Neural cell (in vitro differentiated cells): ENCODE data around the gene RIN2. TPM values are rescaled to one million over a fixed set of nuclear protein-coding genes. Genes with fewer than 3 reads are reported as not detected.

Source experiments
- H2AFZ ChIP-seq: fragments of 200-600, 300-800 bp; sonication (generic), shearing (Covaris generic); 2 replicates; pipeline ENCODE4 v1.6.0; 2014; ENCODE audit warnings: low read depth, mild to moderate bottlenecking, antibody characterized with exemption, low read length, moderate library complexity
- H3F3A ChIP-seq: fragments of 200-600 bp; shearing (Covaris generic); 2 replicates; pipeline ENCODE4 v1.6.1; 2016; ENCODE audit warnings: mild to moderate bottlenecking, moderate library complexity, mixed read lengths, antibody characterized with exemption, low read length; ENCODE audit not compliant: insufficient read depth, poor library complexity, severe bottlenecking
- H3K27ac ChIP-seq: fragments of 200-600, 300-800 bp; sonication (generic), shearing (Covaris generic); 2 replicates; pipeline ENCODE4 v1.5.1; 2014; ENCODE audit warnings: mild to moderate bottlenecking, low read length, moderate library complexity
- H3K27me3 ChIP-seq: fragments of 300-800, 200-600 bp; sonication (generic), shearing (Covaris generic); 2 replicates; pipeline ENCODE4 v1.6.0; 2014; ENCODE audit warnings: mild to moderate bottlenecking, low read depth, low read length, moderate library complexity; ENCODE audit not compliant: insufficient read depth
- H3K36me3 ChIP-seq: fragments of 300-800, 200-600 bp; sonication (generic), shearing (Covaris generic); 2 replicates; pipeline ENCODE4 v1.5.1; 2014; ENCODE audit warnings: mild to moderate bottlenecking, antibody characterized with exemption, low read length, moderate library complexity; ENCODE audit not compliant: insufficient read depth
- H3K4me2 ChIP-seq: fragments of 300-800, 200-600 bp; sonication (generic), shearing (Covaris generic); 2 replicates; pipeline ENCODE4 v1.6.0; 2014; ENCODE audit warnings: mild to moderate bottlenecking, low read length
- H3K4me3 ChIP-seq: fragments of 300-800, 200-600 bp; sonication (generic), shearing (Covaris generic); 2 replicates; pipeline ENCODE4 v1.5.1; 2014; ENCODE audit warnings: mild to moderate bottlenecking, low read length, moderate library complexity
- H3K79me2 ChIP-seq: fragments of 200-600 bp; shearing (Covaris generic); replicated peaks from 2 replicates; pipeline ENCODE4 v1.6.0; 2014; ENCODE audit warnings: mild to moderate bottlenecking, low read length, moderate library complexity; ENCODE audit not compliant: insufficient read depth
- H3K9ac ChIP-seq: fragments of 300-800, 200-600 bp; sonication (generic), shearing (Covaris generic); 2 replicates; pipeline ENCODE4 v1.6.1; 2016; ENCODE audit warnings: mild to moderate bottlenecking, low read length, mixed read lengths
- H3K9me2 ChIP-seq: fragments of 200-600 bp; shearing (Covaris generic); 2 replicates; pipeline ENCODE4 v1.6.1; 2016; ENCODE audit warnings: mild to moderate bottlenecking, low read length, mixed read lengths; ENCODE audit not compliant: insufficient read depth
- H3K9me3 ChIP-seq: fragments of 200-600, 300-800 bp; sonication (generic), shearing (Covaris generic); 2 replicates; pipeline ENCODE4 v1.6.1; 2016; ENCODE audit warnings: mild to moderate bottlenecking, mixed run types, low read length, moderate library complexity, mixed read lengths
- H4K20me1 ChIP-seq: fragments of 200-600 bp; shearing (Covaris generic); 2 replicates; pipeline ENCODE4 v1.6.1; 2016; ENCODE audit warnings: mild to moderate bottlenecking, mixed run types; ENCODE audit not compliant: insufficient read depth
- EP300 ChIP-seq: fragments of 450-650 bp; conservative IDR thresholded peaks from 2 replicates; pipeline ENCODE4 v1.6.1; 2014; ENCODE audit warnings: antibody characterized with exemption, mild to moderate bottlenecking, moderate library complexity; ENCODE audit not compliant: poor library complexity, severe bottlenecking
- EZH2 ChIP-seq: fragments of 200-600, 300-800 bp; shearing (Covaris generic), sonication (generic); IDR thresholded peaks from 2 replicates; pipeline ENCODE4 v1.6.1; 2014; ENCODE audit warnings: antibody characterized with exemption, low read length, borderline replicate concordance, mild to moderate bottlenecking; ENCODE audit not compliant: insufficient read depth, poor library complexity, severe bottlenecking
- MXI1 ChIP-seq: fragments of 450-650 bp; conservative IDR thresholded peaks from 2 replicates; pipeline ENCODE4 v1.6.1; 2014; ENCODE audit warnings: antibody characterized with exemption, mild to moderate bottlenecking; ENCODE audit not compliant: poor library complexity, severe bottlenecking
- POLR2AphosphoS5 ChIP-seq: IDR thresholded peaks from 2 replicates; pipeline ENCODE4 v1.6.1; 2012
- RAD21 ChIP-seq: fragments of 450-650 bp; conservative IDR thresholded peaks from 2 replicates; pipeline ENCODE4 v1.6.1; 2014; ENCODE audit warnings: antibody characterized with exemption, mild to moderate bottlenecking, moderate library complexity
- SMC3 ChIP-seq: fragments of 450-650 bp; conservative IDR thresholded peaks from 2 replicates; pipeline ENCODE4 v1.6.1; 2014; ENCODE audit warnings: antibody characterized with exemption, mild to moderate bottlenecking, moderate library complexity; ENCODE audit not compliant: poor library complexity
- TAF1 ChIP-seq: IDR thresholded peaks from 2 replicates; pipeline ENCODE4 v1.6.1; 2012; ENCODE audit warnings: low read depth
- polyA plus RNA-seq: library from polyadenylated mRNA; depleted of rRNA; stranded (reverse); fragments of >200 nt; gene quantifications from 2 replicates; pipeline ENCODE4 v1.2.3, GENCODE V29; 2014
- TF ChIP-seq, protein P1 (sequence below): fragments of 450-650 bp; IDR thresholded peaks from 2 replicates; pipeline ENCODE4 v1.5.1; 2014; ENCODE audit warnings: antibody characterized with exemption, mild to moderate bottlenecking, moderate library complexity; ENCODE audit not compliant: poor library complexity, severe bottlenecking
- TF ChIP-seq, protein P2 (sequence below): IDR thresholded peaks from 2 replicates; pipeline ENCODE4 v1.6.1; 2012; ENCODE audit warnings: borderline replicate concordance

RIN2 gene
- polyA plus RNA-seq, 1 donor from 2014 or later: 4.7 TPM

DNA sequence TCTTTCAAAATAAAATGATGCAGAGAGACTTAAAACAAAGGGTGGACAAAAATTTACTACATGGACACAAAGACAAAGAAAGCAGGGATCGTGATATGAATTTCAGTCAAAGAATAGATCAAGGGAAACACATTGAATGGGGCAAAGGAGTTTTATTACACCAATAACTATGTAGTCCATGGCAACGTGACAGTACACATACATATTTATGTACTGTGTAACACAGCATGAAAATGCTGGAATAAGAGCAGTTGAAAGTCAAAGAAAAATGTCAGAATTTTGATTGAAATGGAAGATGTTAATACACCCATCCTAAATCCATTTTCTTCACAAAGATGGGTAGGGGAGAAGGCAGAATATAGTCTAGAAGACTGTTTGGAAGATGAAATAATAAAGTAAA is 9.4 kb upstream of the RIN2 start:
- H3K36me3 ChIP-seq: no peaks in the 10 kb centered on the region
- TF ChIP-seq MXI1 (no peak), SMC3 (no peak), RAD21 (no peak), TAF1 (no peak), POLR2AphosphoS5 (peak; percentile 45), EZH2 (no peak), EP300 (peak; percentile 74)
- TF ChIP-seq, protein P1, sequence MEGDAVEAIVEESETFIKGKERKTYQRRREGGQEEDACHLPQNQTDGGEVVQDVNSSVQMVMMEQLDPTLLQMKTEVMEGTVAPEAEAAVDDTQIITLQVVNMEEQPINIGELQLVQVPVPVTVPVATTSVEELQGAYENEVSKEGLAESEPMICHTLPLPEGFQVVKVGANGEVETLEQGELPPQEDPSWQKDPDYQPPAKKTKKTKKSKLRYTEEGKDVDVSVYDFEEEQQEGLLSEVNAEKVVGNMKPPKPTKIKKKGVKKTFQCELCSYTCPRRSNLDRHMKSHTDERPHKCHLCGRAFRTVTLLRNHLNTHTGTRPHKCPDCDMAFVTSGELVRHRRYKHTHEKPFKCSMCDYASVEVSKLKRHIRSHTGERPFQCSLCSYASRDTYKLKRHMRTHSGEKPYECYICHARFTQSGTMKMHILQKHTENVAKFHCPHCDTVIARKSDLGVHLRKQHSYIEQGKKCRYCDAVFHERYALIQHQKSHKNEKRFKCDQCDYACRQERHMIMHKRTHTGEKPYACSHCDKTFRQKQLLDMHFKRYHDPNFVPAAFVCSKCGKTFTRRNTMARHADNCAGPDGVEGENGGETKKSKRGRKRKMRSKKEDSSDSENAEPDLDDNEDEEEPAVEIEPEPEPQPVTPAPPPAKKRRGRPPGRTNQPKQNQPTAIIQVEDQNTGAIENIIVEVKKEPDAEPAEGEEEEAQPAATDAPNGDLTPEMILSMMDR: no peak
- TF ChIP-seq, protein P2, sequence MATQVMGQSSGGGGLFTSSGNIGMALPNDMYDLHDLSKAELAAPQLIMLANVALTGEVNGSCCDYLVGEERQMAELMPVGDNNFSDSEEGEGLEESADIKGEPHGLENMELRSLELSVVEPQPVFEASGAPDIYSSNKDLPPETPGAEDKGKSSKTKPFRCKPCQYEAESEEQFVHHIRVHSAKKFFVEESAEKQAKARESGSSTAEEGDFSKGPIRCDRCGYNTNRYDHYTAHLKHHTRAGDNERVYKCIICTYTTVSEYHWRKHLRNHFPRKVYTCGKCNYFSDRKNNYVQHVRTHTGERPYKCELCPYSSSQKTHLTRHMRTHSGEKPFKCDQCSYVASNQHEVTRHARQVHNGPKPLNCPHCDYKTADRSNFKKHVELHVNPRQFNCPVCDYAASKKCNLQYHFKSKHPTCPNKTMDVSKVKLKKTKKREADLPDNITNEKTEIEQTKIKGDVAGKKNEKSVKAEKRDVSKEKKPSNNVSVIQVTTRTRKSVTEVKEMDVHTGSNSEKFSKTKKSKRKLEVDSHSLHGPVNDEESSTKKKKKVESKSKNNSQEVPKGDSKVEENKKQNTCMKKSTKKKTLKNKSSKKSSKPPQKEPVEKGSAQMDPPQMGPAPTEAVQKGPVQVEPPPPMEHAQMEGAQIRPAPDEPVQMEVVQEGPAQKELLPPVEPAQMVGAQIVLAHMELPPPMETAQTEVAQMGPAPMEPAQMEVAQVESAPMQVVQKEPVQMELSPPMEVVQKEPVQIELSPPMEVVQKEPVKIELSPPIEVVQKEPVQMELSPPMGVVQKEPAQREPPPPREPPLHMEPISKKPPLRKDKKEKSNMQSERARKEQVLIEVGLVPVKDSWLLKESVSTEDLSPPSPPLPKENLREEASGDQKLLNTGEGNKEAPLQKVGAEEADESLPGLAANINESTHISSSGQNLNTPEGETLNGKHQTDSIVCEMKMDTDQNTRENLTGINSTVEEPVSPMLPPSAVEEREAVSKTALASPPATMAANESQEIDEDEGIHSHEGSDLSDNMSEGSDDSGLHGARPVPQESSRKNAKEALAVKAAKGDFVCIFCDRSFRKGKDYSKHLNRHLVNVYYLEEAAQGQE: peak; percentile 37
- no peak overlapping the region for H3K4me2 ChIP-seq
- peak overlapping the region; percentile 59 for H3K27ac ChIP-seq
- H2AFZ ChIP-seq: no peak overlapping the region
- no peak overlapping the region for H3K4me3 ChIP-seq
- H4K20me1 ChIP-seq: no peaks in the 10 kb centered on the region
- no peaks in the 10 kb centered on the region for H3K9me3 ChIP-seq
- no peak overlapping the region for H3K9ac ChIP-seq
- no peaks in the 10 kb centered on the region for H3F3A ChIP-seq
- H3K79me2 ChIP-seq: no peaks in the 10 kb centered on the region
- no peaks in the 10 kb centered on the region for H3K27me3 ChIP-seq
- no peaks in the 10 kb centered on the region for H3K9me2 ChIP-seq

DNA sequence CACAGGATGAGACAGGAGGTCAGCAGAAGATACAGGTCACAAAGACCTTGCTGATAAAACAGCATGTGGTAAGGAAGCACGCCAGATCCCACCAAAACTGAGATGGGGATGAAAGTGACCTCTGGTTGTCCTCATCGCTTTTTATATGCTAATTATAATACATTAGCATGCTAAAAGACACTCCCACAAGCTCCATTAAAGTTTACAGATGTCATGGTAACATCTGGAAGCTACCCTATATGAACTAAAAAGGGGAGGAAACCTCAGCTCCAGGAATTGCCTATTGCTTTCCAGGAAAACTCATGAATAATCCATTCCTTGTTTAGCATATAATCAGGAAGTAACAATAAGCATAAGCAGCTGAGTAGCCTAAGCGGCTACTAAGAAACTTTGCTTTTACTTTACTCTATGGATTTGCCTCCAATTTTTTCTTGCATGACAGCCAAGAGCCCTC is 8.4 kb upstream of the RIN2 start:
- no peak overlapping the region for H3K4me3 ChIP-seq
- no peaks in the 10 kb centered on the region for H3K9me3 ChIP-seq
- H3K79me2 ChIP-seq: no peaks in the 10 kb centered on the region
- no peak overlapping the region for H2AFZ ChIP-seq
- H3K4me2 ChIP-seq: no peak overlapping the region
- H3K27ac ChIP-seq: peak overlapping the region; percentile 59
- no peaks in the 10 kb centered on the region for H3K9me2 ChIP-seq
- H4K20me1 ChIP-seq: no peaks in the 10 kb centered on the region
- no peaks in the 10 kb centered on the region for H3K27me3 ChIP-seq
- no peak overlapping the region for H3K9ac ChIP-seq
- H3F3A ChIP-seq: no peaks in the 10 kb centered on the region
- no peak for TF ChIP-seq POLR2AphosphoS5
- TF ChIP-seq, protein P2: no peak
- TF ChIP-seq, protein P1: no peak
- TF ChIP-seq SMC3: no peak
- no peak for TF ChIP-seq EP300
- no peaks in the 10 kb centered on the region for H3K36me3 ChIP-seq
